A549 (cell line): ENCODE measurements around the gene FAM120A. TPM values are rescaled to one million over a fixed set of nuclear protein-coding genes. Genes with fewer than 3 reads are reported as not detected.

Experiments
- ATAC-seq, 2 experiments: fragments of 200-7000 bp in 1 of 2; fragments of >200 bp in 1 of 2; cut with Nextera tagmentation in 1 of 2; cut with Tn5 transposase in 1 of 2; 3 replicates each; pipeline versions ENCODE4 v1.8.0 to v1.9.1; 2018 to 2020; ENCODE audit warnings: mild to moderate bottlenecking in 1 of 2, moderate library complexity in 1 of 2
- CTCF ChIA-PET: fragments of 300-600 bp; sonication (Branson Sonifier 250); formaldehyde crosslinking; extraction: SDS; loops from one replicate; lab custom pipeline; 2021; ENCODE audit warnings: antibody characterized with exemption, inconsistent platforms; lab: Yijun Ruan, JAX
- POLR2A ChIA-PET: fragments of 350-600 bp; formaldehyde crosslinking; extraction: SDS; loops from one replicate; lab custom pipeline; 2021; ENCODE audit warnings: antibody characterized with exemption, inconsistent platforms; lab: Yijun Ruan, JAX
- DNase-seq, 2 experiments: peaks; one replicate each; pipeline versions ENCODE4 v3.0.0 to v3.0.0-alpha.2; 2011 to 2016; ENCODE audit warnings: low read depth in 1 of 2, low spot score in 1 of 2
- FAIRE-seq: peaks from 2 replicates; lab custom pipeline; 2011; peaks lifted over from hg19 to GRCh38; lab: Jason Lieb, UNC
- H3K27ac ChIP-seq, 2 experiments: fragments of >200 bp; sonication (Bioruptor Twin); formaldehyde crosslinking; 3 replicates each; pipeline ENCODE4 v1.5.1; 2016 to 2017
- H3K4me1 ChIP-seq: fragments of >200 bp; sonication (Bioruptor Twin); formaldehyde crosslinking; 3 replicates; pipeline ENCODE4 v1.6.1; 2016
- H3K4me2 ChIP-seq: fragments of >200 bp; sonication (Bioruptor Twin); formaldehyde crosslinking; 3 replicates; pipeline ENCODE4 v1.6.1; 2016
- H3K4me3 ChIP-seq: fragments of >200 bp; sonication (Bioruptor Twin); formaldehyde crosslinking; 3 replicates; pipeline ENCODE4 v1.5.1; 2016
- H3K9me3 ChIP-seq: fragments of >200 bp; sonication (Bioruptor Twin); formaldehyde crosslinking; 3 replicates; pipeline ENCODE4 v1.6.1; 2016
- CBX2 ChIP-seq: fragments of 200-600 bp; sonication (generic); IDR thresholded peaks from 2 replicates; pipeline ENCODE4 v1.6.1; 2016; ENCODE audit warnings: low read depth, mild to moderate bottlenecking, borderline replicate concordance
- CHD4 ChIP-seq: fragments of 200-600 bp; sonication (generic); IDR thresholded peaks from 2 replicates; pipeline ENCODE4 v1.6.1; 2016; ENCODE audit warnings: antibody characterized with exemption, mild to moderate bottlenecking, borderline replicate concordance
- E2F6 ChIP-seq: IDR thresholded peaks from 2 replicates; pipeline ENCODE4 v1.6.1; 2012; ENCODE audit warnings: low read depth, borderline replicate concordance
- ELK1 ChIP-seq: fragments of 150-350 bp; IDR thresholded peaks from 2 replicates; pipeline ENCODE4 v1.6.1; 2014; ENCODE audit warnings: low read depth, mild to moderate bottlenecking, low read length
- EP300 ChIP-seq, 2 experiments: fragments of >200 bp; sonication (Bioruptor Twin); formaldehyde crosslinking; IDR thresholded peaks; 2 replicates in 1 of 2; 3 replicates in 1 of 2; pipeline ENCODE4 v1.6.1; 2016 to 2017
- ESRRA ChIP-seq: fragments of 150-350 bp; IDR thresholded peaks from 2 replicates; pipeline ENCODE4 v1.6.1; 2014; ENCODE audit warnings: mild to moderate bottlenecking, low read length, borderline replicate concordance
- FOXS1 ChIP-seq: fragments of 250-450 bp; sonication (Bioruptor Pico); IDR thresholded peaks from 2 replicates; pipeline ENCODE4 v1.5.0; 2020; ENCODE audit warnings: mild to moderate bottlenecking, moderate library complexity
- GATA3 ChIP-seq: IDR thresholded peaks from 2 replicates; pipeline ENCODE4 v1.6.1; 2012; ENCODE audit warnings: borderline replicate concordance
- HEYL ChIP-seq: fragments of 250-450 bp; sonication (Bioruptor Pico); IDR thresholded peaks from 2 replicates; pipeline ENCODE4 v1.8.0; 2021; ENCODE audit warnings: mild to moderate bottlenecking, moderate library complexity
- HOXB13 ChIP-seq: fragments of 250-450 bp; sonication (Bioruptor Pico); IDR thresholded peaks from 2 replicates; pipeline ENCODE4 v1.5.0; 2020; ENCODE audit warnings: low read depth, mild to moderate bottlenecking, moderate library complexity
- MAFK ChIP-seq: fragments of 450-650 bp; IDR thresholded peaks from 2 replicates; pipeline ENCODE4 v1.6.1; 2014; ENCODE audit not compliant: partially characterized antibody
- MAZ ChIP-seq: fragments of 150-350 bp; IDR thresholded peaks from 2 replicates; pipeline ENCODE4 v1.6.1; 2014; ENCODE audit warnings: antibody characterized with exemption, low read depth, low read length, borderline replicate concordance
- MYC ChIP-seq: IDR thresholded peaks from 2 replicates; pipeline ENCODE4 v1.6.1; 2012; ENCODE audit warnings: mild to moderate bottlenecking, inconsistent platforms, low read length, improper control_type of control experiment, borderline replicate concordance
- NR3C1 ChIP-seq: fragments of >200 bp; sonication (Bioruptor Twin); formaldehyde crosslinking; IDR thresholded peaks from 3 replicates; pipeline ENCODE4 v1.6.1; 2017
- PBX3 ChIP-seq: IDR thresholded peaks from 2 replicates; pipeline ENCODE4 v1.6.1; 2012
- PHF8 ChIP-seq: fragments of 200-600 bp; sonication (generic); IDR thresholded peaks from 2 replicates; pipeline ENCODE4 v1.6.1; 2016; ENCODE audit warnings: low read depth, mild to moderate bottlenecking, antibody characterized with exemption, moderate library complexity, borderline replicate concordance
- POLR2AphosphoS2 ChIP-seq: conservative IDR thresholded peaks from 2 replicates; pipeline ENCODE4 v1.6.1; 2012; ENCODE audit warnings: low read length, improper control_type of control experiment, inconsistent platforms
- RCOR1 ChIP-seq: fragments of 150-350 bp; IDR thresholded peaks from 2 replicates; pipeline ENCODE4 v1.6.1; 2014; ENCODE audit warnings: antibody characterized with exemption, low read length, low read depth
- REST ChIP-seq: fragments of 200-600 bp; sonication (generic); IDR thresholded peaks from 2 replicates; pipeline ENCODE4 v1.6.1; 2016; ENCODE audit warnings: antibody characterized with exemption, mild to moderate bottlenecking, moderate library complexity
- SMC3 ChIP-seq: fragments of >200 bp; sonication (Bioruptor Twin); formaldehyde crosslinking; IDR thresholded peaks from 3 replicates; pipeline ENCODE4 v1.6.1; 2018; ENCODE audit warnings: inconsistent platforms
- SREBF2 ChIP-seq: fragments of 450-650 bp; IDR thresholded peaks from 2 replicates; pipeline ENCODE4 v1.6.1; 2014; ENCODE audit warnings: mild to moderate bottlenecking, moderate library complexity
- TFCP2L1 ChIP-seq: fragments of 250-450 bp; sonication (Bioruptor Pico); IDR thresholded peaks from 2 replicates; pipeline ENCODE4 v1.5.0; 2021; ENCODE audit warnings: mild to moderate bottlenecking
- TP53 ChIP-seq: fragments of 250-450 bp; sonication (Bioruptor Pico); IDR thresholded peaks from 2 replicates; pipeline ENCODE4 v1.5.0; 2021; ENCODE audit warnings: mild to moderate bottlenecking, moderate library complexity
- ZC3H11A ChIP-seq: fragments of 450-650 bp; IDR thresholded peaks from 2 replicates; pipeline ENCODE4 v1.6.1; 2014; ENCODE audit warnings: antibody characterized with exemption, mild to moderate bottlenecking
- ZNF302 ChIP-seq: fragments of 250-450 bp; sonication (Bioruptor Pico); IDR thresholded peaks from 2 replicates; pipeline ENCODE4 v1.9.0; 2021; ENCODE audit warnings: inconsistent platforms, mild to moderate bottlenecking, moderate library complexity
- WGBS: methylation state at CpG from one replicate; pipeline ENCODE4 v1.1.6; 2017; ENCODE audit errors: missing lambda C conversion rate; 5-methylcytosine and 5-hydroxymethylcytosine counted together
- polyA plus RNA-seq, 4 experiments: library from polyadenylated mRNA; depleted of rRNA in 3 of 4; stranded (reverse); fragments of >200 nt; fragmentation: RNase III in 1 of 4; extraction: RNeasy Plus Mini Kit Qiagen cat#74134 plus additional on column Dnase treatment in 1 of 4; gene quantifications; 2 replicates in 3 of 4; 3 replicates in 1 of 4; pipeline ENCODE4 v1.2.3, GENCODE V29; 2011 to 2017

The FAM120A gene
- polyA plus RNA-seq, 2 of the 4 experiments (the other 2 are of a cell fraction), result 86.3 to 111 TPM

- H3K4me3 ChIP-seq, result no peak overlapping the region
- no peaks in the 10 kb centered on the region for H3K9me3 ChIP-seq
- DNase-seq, result no peak
- no peaks in the 10 kb centered on the region for H3K4me1 ChIP-seq
- POLR2A ChIA-PET, result no interaction called here
- TF ChIP-seq GATA3 (no peak), CBX2 (no peak), SREBF2 (no peak), ZC3H11A (no peak), RCOR1 (no peak), NR3C1 (no peak)
- FAIRE-seq, result no peak
- WGBS, result 89% methylated on average over 15 of the region's 15 CpGs
- no peak for ATAC-seq
- CTCF ChIA-PET, result interaction anchor here (0.7 to 3.9 kb wide), 3 partner anchors 9 to 327 kb away, joined by 4 to 26 read pairs (median 6); no protein-coding TSS in a partner anchor
- H3K27ac ChIP-seq, result no peak overlapping the region
- H3K4me2 ChIP-seq, result no peak overlapping the region
These were observed 106.1 kb downstream of the FAM120A start for GRCh38 chr9:93557366-93558137.

GRCh38 chr9:93558503-93558902 is 107.0 kb downstream of the FAM120A start:
- ATAC-seq (peak in 1 of 2 experiments; percentile 22; a peak in 2 of 6 replicates), FAIRE-seq (no peak), DNase-seq (no peak)
- Histone ChIP-seq H3K4me3 (no peak overlapping the region), H3K4me1 (no peaks in the 10 kb centered on the region), H3K9me3 (no peaks in the 10 kb centered on the region), H3K4me2 (no peak overlapping the region), H3K27ac (no peak overlapping the region)
- 94% methylated on average over 14 of the region's 14 CpGs for WGBS
- ChIA-PET POLR2A (no interaction called here), CTCF (interaction anchor here (0.6 kb wide), 1 partner anchor 8 kb away, joined by 3 read pairs; no protein-coding TSS in a partner anchor)
- TF ChIP-seq E2F6 (no peak), NR3C1 (no peak), CHD4 (no peak), MYC (no peak), SMC3 (no peak), FOXS1 (CRISPR knock-in tag) (no peak), CBX2 (no peak), TFCP2L1 (CRISPR knock-in tag) (no peak), MAFK (no peak), MAZ (no peak), PBX3 (no peak), ELK1 (no peak), HOXB13 (CRISPR knock-in tag) (no peak), PHF8 (no peak), RCOR1 (no peak)

- peaks cover 3% of the 10 kb centered on the region; the same call in 2 of the 3 replicates for H3K4me1 ChIP-seq
- ChIA-PET CTCF (interaction anchor here (0.6 to 1.2 kb wide), 2 partner anchors 9 to 451 kb away, joined by 3 read pairs; no protein-coding TSS in a partner anchor), POLR2A (no interaction called here)
- H3K9me3 ChIP-seq, result no peaks in the 10 kb centered on the region
- ATAC-seq, result no peak
- 93% methylated on average over 5 of the region's 5 CpGs for WGBS
- DNase-seq, result no peak
- no peak overlapping the region for H3K27ac ChIP-seq
- no peak overlapping the region for H3K4me3 ChIP-seq
- no peak overlapping the region for H3K4me2 ChIP-seq
- no peak for FAIRE-seq
- TF ChIP-seq ZNF302 (CRISPR knock-in tag) (no peak), TP53 (CRISPR knock-in tag) (no peak), HEYL (CRISPR knock-in tag) (no peak), EP300 (IDR thresholded peaks at IDR 0.05) (no peak), ELK1 (no peak), POLR2AphosphoS2 (no peak), SREBF2 (no peak), REST (no peak), CHD4 (no peak), ESRRA (no peak), HOXB13 (CRISPR knock-in tag) (no peak)
These were observed 109.5 kb downstream of the FAM120A start for GRCh38 chr9:93560991-93561390.
